ENCODE data around the gene STRBP.

GRCh38 chr9:123281659-123282350 lies 13.4 kb upstream of the STRBP start:
- TF ChIP-seq CTCF (IDR thresholded peaks at IDR 0.05; ENCODE audit: control extremely low read depth in 1 of 3, insufficient read depth in 1 of 3, low read depth in 1 of 3, low read length in 3 of 3): no peak
- TF ChIP-seq POLR2AphosphoS5 (IDR thresholded peaks at IDR 0.05; ENCODE audit: low read depth, low read length): no peak
- no peak for TF ChIP-seq TAF1 (IDR thresholded peaks at IDR 0.05; ENCODE audit: low read depth, low read length)
- TF ChIP-seq ZNF274 (IDR thresholded peaks at IDR 0.05; ENCODE audit: borderline replicate concordance, extremely low read depth, low read length): no peak
- TF ChIP-seq SRF (IDR thresholded peaks at IDR 0.05; ENCODE audit: low read depth, low read length): no peak
- TF ChIP-seq USF2 (IDR thresholded peaks at IDR 0.05; ENCODE audit: low read length): no peak
- TF ChIP-seq EZH2 (IDR thresholded peaks at IDR 0.05; ENCODE audit: low read depth, low read length, severe bottlenecking): no peak
- no peak for TF ChIP-seq CREB1 (IDR thresholded peaks at IDR 0.05)
- no peak for TF ChIP-seq NRF1 (IDR thresholded peaks at IDR 0.05; ENCODE audit: low read depth, low read length)

All from H1 (cell line).